ENCODE results near the gene IFITM10.

DNA sequence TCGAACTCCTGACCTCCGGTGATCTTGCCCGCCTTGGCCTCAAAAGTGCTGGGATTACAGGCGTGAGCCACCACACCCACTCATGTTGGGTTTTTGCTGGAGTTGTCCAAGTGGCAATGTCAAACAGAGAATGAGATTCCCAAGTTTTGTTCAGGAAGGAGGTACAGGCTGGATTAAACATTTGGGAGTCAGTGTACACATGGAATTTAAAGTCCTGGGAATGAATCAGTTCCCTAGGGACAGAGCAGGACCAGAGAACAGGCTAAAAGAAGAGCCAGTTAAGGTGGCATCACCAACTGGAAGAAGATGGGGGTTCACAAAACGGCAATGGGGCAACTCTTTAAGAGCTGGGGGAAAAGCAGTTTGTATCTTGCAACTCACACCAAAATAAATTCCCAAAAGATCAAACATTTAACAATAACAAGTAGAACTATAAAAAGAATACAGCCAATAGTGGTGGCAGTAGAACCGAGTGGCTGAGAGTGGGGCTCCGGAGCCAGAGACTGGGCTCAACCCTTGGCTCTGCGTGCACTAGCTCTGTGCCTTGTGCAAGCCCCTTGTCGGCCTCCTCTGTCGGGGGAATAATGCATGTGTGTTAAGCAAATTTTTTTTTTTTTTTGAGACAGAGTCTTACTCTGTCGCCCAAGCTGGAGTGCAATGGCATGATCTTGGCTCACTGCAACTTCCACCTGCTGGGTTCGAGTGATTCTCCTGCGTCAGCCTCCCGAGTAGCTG is 47.2 kb upstream of the IFITM10 start:
- no peak for TF ChIP-seq EZH2 (IDR thresholded peaks at IDR 0.05)
- no peak for TF ChIP-seq POLR2AphosphoS5 (IDR thresholded peaks at IDR 0.05; ENCODE audit: borderline replicate concordance, low read depth, low read length)
- no peak for TF ChIP-seq FOXP2 (optimal IDR thresholded peaks at IDR 0.05; ENCODE audit: control extremely low read depth, extremely low read length, insufficient read depth)

Data from SK-N-MC (cell line).